H9 (cell line): ENCODE data around the gene HSPA6. TPM values are rescaled to one million over a fixed set of nuclear protein-coding genes. Genes with fewer than 3 reads are reported as not detected.

Experiments used
- DNase-seq: peaks from one replicate; pipeline ENCODE4 v3.0.0-alpha.2; 2017
- H2AFZ ChIP-seq: one replicate; pipeline ENCODE4 v1.6.1; 2013; ENCODE audit warnings: mild to moderate bottlenecking, low read length, control low read depth, moderate library complexity
- H2AK5ac ChIP-seq: 2 replicates; pipeline ENCODE4 v1.6.1; 2013; ENCODE audit warnings: low read length, control low read depth, mixed read lengths; ENCODE audit not compliant: insufficient read length
- H2BK120ac ChIP-seq: one replicate; pipeline ENCODE4 v1.6.1; 2013; ENCODE audit warnings: low read depth, mild to moderate bottlenecking, low read length, control low read depth, inconsistent platforms; ENCODE audit not compliant: poor library complexity, severe bottlenecking
- H2BK12ac ChIP-seq: 2 replicates; pipeline ENCODE4 v1.6.1; 2013; ENCODE audit warnings: low read length, control low read depth, mixed read lengths, low read depth; ENCODE audit not compliant: insufficient read length
- H2BK15ac ChIP-seq: 2 replicates; pipeline ENCODE4 v1.6.1; 2013; ENCODE audit warnings: low read depth, low read length, control low read depth
- H2BK20ac ChIP-seq: one replicate; pipeline ENCODE4 v1.6.1; 2013; ENCODE audit warnings: low read depth, mild to moderate bottlenecking, low read length, control low read depth, inconsistent platforms; ENCODE audit not compliant: poor library complexity, severe bottlenecking
- H2BK5ac ChIP-seq: 2 replicates; pipeline ENCODE4 v1.6.1; 2013; ENCODE audit warnings: low read length, control low read depth, mixed read lengths; ENCODE audit not compliant: insufficient read length
- H3K14ac ChIP-seq: 2 replicates; pipeline ENCODE4 v1.6.1; 2013; ENCODE audit warnings: low read length, control low read depth; ENCODE audit not compliant: insufficient read depth
- H3K18ac ChIP-seq: 2 replicates; pipeline ENCODE4 v1.6.1; 2013; ENCODE audit warnings: low read depth, mild to moderate bottlenecking, mixed read lengths, low read length, control low read depth; ENCODE audit not compliant: insufficient read length
- H3K23ac ChIP-seq: 2 replicates; pipeline ENCODE4 v1.6.1; 2013; ENCODE audit warnings: low read length, control low read depth, mixed read lengths, low read depth; ENCODE audit not compliant: insufficient read length
- H3K23me2 ChIP-seq: 2 replicates; pipeline ENCODE4 v1.6.1; 2013; ENCODE audit warnings: low read depth, mild to moderate bottlenecking, mixed read lengths, low read length, control low read depth; ENCODE audit not compliant: insufficient read length, poor library complexity, severe bottlenecking
- H3K27ac ChIP-seq: 2 replicates; pipeline ENCODE4 v1.5.1; 2013; ENCODE audit warnings: low read length, control low read depth, mixed read lengths, low read depth; ENCODE audit not compliant: insufficient read length
- H3K27me3 ChIP-seq: 2 replicates; pipeline ENCODE4 v1.6.1; 2013; ENCODE audit warnings: low read length, control low read depth, inconsistent platforms; ENCODE audit not compliant: insufficient read depth
- H3K4ac ChIP-seq: 2 replicates; pipeline ENCODE4 v1.6.1; 2013; ENCODE audit warnings: low read depth, mild to moderate bottlenecking, control low read depth, inconsistent platforms, low read length, moderate library complexity
- H3K4me1 ChIP-seq: 2 replicates; pipeline ENCODE4 v1.6.1; 2013; ENCODE audit warnings: low read length, control low read depth, inconsistent platforms; ENCODE audit not compliant: insufficient read depth
- H3K4me2 ChIP-seq: 2 replicates; pipeline ENCODE4 v1.6.1; 2013; ENCODE audit warnings: low read length, control low read depth, mixed read lengths; ENCODE audit not compliant: insufficient read length, insufficient read depth
- H3K56ac ChIP-seq: 2 replicates; pipeline ENCODE4 v1.6.1; 2013; ENCODE audit warnings: low read depth, mild to moderate bottlenecking, mixed read lengths, low read length, control low read depth; ENCODE audit not compliant: insufficient read length
- H3K79me1 ChIP-seq: 2 replicates; pipeline ENCODE4 v1.6.1; 2013; ENCODE audit warnings: low read depth, mild to moderate bottlenecking, moderate library complexity, low read length, control low read depth, inconsistent platforms; ENCODE audit not compliant: insufficient read depth, poor library complexity, severe bottlenecking
- H3K79me2 ChIP-seq: 2 replicates; pipeline ENCODE4 v1.6.1; 2013; ENCODE audit warnings: low read length, control low read depth, inconsistent platforms; ENCODE audit not compliant: insufficient read depth
- H3K9ac ChIP-seq: 2 replicates; pipeline ENCODE4 v1.6.1; 2013; ENCODE audit warnings: low read length, control low read depth, mixed read lengths; ENCODE audit not compliant: insufficient read length; ENCODE audit errors: extremely low read depth
- H3K9me3 ChIP-seq: one replicate; pipeline ENCODE4 v1.6.1; 2013; ENCODE audit warnings: low read depth, low read length, inconsistent platforms; ENCODE audit not compliant: control insufficient read depth
- H3T11ph ChIP-seq: one replicate; pipeline ENCODE4 v1.6.1; 2013; ENCODE audit warnings: mild to moderate bottlenecking, low read length, control low read depth, inconsistent platforms
- H4K20me1 ChIP-seq: one replicate; pipeline ENCODE4 v1.6.1; 2013; ENCODE audit not compliant: control insufficient read depth, insufficient read length, insufficient read depth
- H4K5ac ChIP-seq: 2 replicates; pipeline ENCODE4 v1.6.1; 2013; ENCODE audit warnings: low read depth, mild to moderate bottlenecking, mixed read lengths, low read length, control low read depth; ENCODE audit not compliant: insufficient read length
- H4K8ac ChIP-seq: replicated peaks from 2 replicates; pipeline ENCODE4 v1.6.1; 2013; ENCODE audit warnings: low read length, control low read depth, mixed read lengths, low read depth; ENCODE audit not compliant: insufficient read length
- H4K91ac ChIP-seq: 2 replicates; pipeline ENCODE4 v1.6.1; 2013; ENCODE audit warnings: low read depth, mild to moderate bottlenecking, moderate library complexity, mixed read lengths, low read length, control low read depth; ENCODE audit not compliant: insufficient read length
- H3K27ac Mint-ChIP-seq, 3 experiments: 2 replicates in 2 of 3; 3 replicates in 1 of 3; pipeline ENCODE4 v1.8.0; 2020 to 2021; ENCODE audit warnings: mixed read lengths in 3 of 3, mild to moderate bottlenecking in 1 of 3, moderate library complexity in 1 of 3
- H3K27me3 Mint-ChIP-seq: 2 replicates; pipeline ENCODE4 v1.8.0; 2021; ENCODE audit warnings: low read depth, mild to moderate bottlenecking, moderate library complexity, mixed read lengths
- H3K36me3 Mint-ChIP-seq, 3 experiments: 2 replicates in 2 of 3; 3 replicates in 1 of 3; pipeline ENCODE4 v1.8.0; 2020 to 2021; ENCODE audit warnings: low read depth in 3 of 3, mixed read lengths in 3 of 3; ENCODE audit not compliant: insufficient read depth in 1 of 3
- H3K4me1 Mint-ChIP-seq, 2 experiments: 2 replicates each; pipeline ENCODE4 v1.8.0; 2020; ENCODE audit warnings: mixed read lengths in 2 of 2
- H3K4me3 Mint-ChIP-seq, 2 experiments: 2 replicates in 1 of 2; 3 replicates in 1 of 2; pipeline ENCODE4 v1.8.0; 2020 to 2021; ENCODE audit warnings: mild to moderate bottlenecking in 2 of 2, mixed read lengths in 2 of 2, moderate library complexity in 1 of 2
- H3K9me3 Mint-ChIP-seq, 2 experiments: 2 replicates in 1 of 2; 3 replicates in 1 of 2; pipeline ENCODE4 v1.8.0; 2020; ENCODE audit warnings: mild to moderate bottlenecking in 2 of 2, mixed read lengths in 2 of 2, moderate library complexity in 1 of 2
- WGBS: extraction: QIAGEN DNeasy Blood & Tissue Kit; methylation state at CpG from one replicate; pipeline ENCODE4 v1.1.7; 2013; ENCODE audit warnings: missing lambda C conversion rate, low lambda C conversion rate, mixed read lengths; ENCODE audit not compliant: insufficient read length; ENCODE audit errors: extremely low coverage; 5-methylcytosine and 5-hydroxymethylcytosine counted together
- total RNA-seq: library from RNA; stranded (reverse); gene quantifications from 2 replicates; pipeline ENCODE4 v1.2.1, GENCODE V29; 2021
- TF ChIP-seq, protein P1 (sequence below): fragments of 200-600 bp; sonication (generic); conservative IDR thresholded peaks from 3 replicates; pipeline ENCODE4 v1.8.0; 2021; ENCODE audit warnings: antibody characterized with exemption, mild to moderate bottlenecking

HSPA6 gene
- total RNA-seq, 1 experiment from 2014 or later: not detected

DNA sequence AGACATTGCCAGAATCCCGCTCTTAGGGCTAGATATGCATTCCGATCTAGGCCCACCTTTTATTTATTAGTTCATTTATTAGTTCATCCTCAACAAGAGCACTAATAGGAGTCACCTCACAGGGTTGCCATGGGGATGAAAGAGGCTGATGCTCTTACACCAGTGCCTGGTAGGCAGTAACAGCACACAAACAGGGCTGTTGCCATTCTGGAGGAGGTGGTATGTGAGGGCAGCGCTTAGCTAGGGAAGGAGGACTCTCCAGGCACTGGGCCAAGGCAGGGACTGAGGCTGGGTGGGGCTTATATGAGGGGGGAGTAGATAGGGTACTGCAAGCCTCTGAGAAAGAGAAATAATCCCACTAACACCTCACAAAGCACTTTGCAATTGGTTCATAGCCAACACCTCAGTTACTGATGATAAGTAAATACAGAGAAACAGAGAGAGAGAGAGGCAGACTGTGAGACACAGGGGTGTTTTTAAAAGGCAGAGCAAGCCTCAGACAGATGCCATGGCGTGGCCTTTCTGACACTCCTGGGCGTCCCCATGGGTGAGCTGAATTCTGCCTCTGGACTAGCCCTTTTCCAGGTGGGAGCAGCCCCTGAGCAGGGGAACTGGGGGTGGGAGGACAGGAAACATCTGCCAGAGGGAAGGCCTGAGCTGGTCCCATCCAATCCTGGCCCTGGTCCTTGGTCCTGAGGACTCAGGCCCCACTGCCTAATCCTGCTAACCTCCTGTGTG, 13.2 kb upstream of the HSPA6 start:
- no peak overlapping the region for H2AFZ ChIP-seq
- H3K79me2 ChIP-seq: no peaks in the 10 kb centered on the region
- no peak overlapping the region for H2BK5ac ChIP-seq
- no peak overlapping the region for H2BK12ac ChIP-seq
- no peaks in the 10 kb centered on the region for H3K79me1 ChIP-seq
- no peak overlapping the region for H2BK120ac ChIP-seq
- H4K20me1 ChIP-seq: no peaks in the 10 kb centered on the region
- no peak overlapping the region for H4K5ac ChIP-seq
- no peak overlapping the region for H3K4ac ChIP-seq
- Mint-ChIP-seq H3K4me1 (peaks cover 15 to 25% of the 10 kb centered on the region in 2 experiments), H3K27me3 (no peaks in the 10 kb centered on the region; the same call in none of the 2 replicates), H3K4me3 (no peak overlapping the region), H3K27ac (no peak overlapping the region; a peak in 1 of 7 replicates), H3K36me3 (no peaks in the 10 kb centered on the region), H3K9me3 (no peaks in the 10 kb centered on the region; a peak in 2 of 5 replicates)
- H4K91ac ChIP-seq: no peak overlapping the region
- no peak overlapping the region for H3K4me2 ChIP-seq
- H3K18ac ChIP-seq: no peak overlapping the region
- H2BK15ac ChIP-seq: no peak overlapping the region
- H3T11ph ChIP-seq: no peak overlapping the region
- H3K14ac ChIP-seq: no peak overlapping the region
- no peak overlapping the region for H2AK5ac ChIP-seq
- no peak overlapping the region for H3K56ac ChIP-seq
- H3K27me3 ChIP-seq: no peaks in the 10 kb centered on the region
- WGBS: no CpG with 5 or more reads among the region's 5 CpGs
- no peak overlapping the region for H2BK20ac ChIP-seq
- TF ChIP-seq, protein P1, sequence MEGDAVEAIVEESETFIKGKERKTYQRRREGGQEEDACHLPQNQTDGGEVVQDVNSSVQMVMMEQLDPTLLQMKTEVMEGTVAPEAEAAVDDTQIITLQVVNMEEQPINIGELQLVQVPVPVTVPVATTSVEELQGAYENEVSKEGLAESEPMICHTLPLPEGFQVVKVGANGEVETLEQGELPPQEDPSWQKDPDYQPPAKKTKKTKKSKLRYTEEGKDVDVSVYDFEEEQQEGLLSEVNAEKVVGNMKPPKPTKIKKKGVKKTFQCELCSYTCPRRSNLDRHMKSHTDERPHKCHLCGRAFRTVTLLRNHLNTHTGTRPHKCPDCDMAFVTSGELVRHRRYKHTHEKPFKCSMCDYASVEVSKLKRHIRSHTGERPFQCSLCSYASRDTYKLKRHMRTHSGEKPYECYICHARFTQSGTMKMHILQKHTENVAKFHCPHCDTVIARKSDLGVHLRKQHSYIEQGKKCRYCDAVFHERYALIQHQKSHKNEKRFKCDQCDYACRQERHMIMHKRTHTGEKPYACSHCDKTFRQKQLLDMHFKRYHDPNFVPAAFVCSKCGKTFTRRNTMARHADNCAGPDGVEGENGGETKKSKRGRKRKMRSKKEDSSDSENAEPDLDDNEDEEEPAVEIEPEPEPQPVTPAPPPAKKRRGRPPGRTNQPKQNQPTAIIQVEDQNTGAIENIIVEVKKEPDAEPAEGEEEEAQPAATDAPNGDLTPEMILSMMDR: no peak
- no peak overlapping the region for H4K8ac ChIP-seq
- H3K27ac ChIP-seq: no peak overlapping the region
- no peak overlapping the region for H3K23ac ChIP-seq
- no peaks in the 10 kb centered on the region for H3K4me1 ChIP-seq
- H3K9ac ChIP-seq: no peak overlapping the region
- H3K23me2 ChIP-seq: no peaks in the 10 kb centered on the region
- no peaks in the 10 kb centered on the region for H3K9me3 ChIP-seq
- no peak for DNase-seq
